Hepatocyte (in vitro differentiated cells): ENCODE measurements around the gene COL24A1. TPM values are rescaled to one million over a fixed set of nuclear protein-coding genes. Genes with fewer than 3 reads are reported as not detected.

Experiments
- DNase-seq: peaks from one replicate; pipeline ENCODE4 v3.0.0-alpha.2; 2016; ENCODE audit warnings: low spot score
- H2AFZ ChIP-seq: fragments of 200-600 bp; sonication (generic); 2 replicates; pipeline ENCODE4 v1.6.0; 2016; ENCODE audit warnings: antibody characterized with exemption, mild to moderate bottlenecking
- H3K27ac ChIP-seq: fragments of 200-600 bp; sonication (generic); 2 replicates; pipeline ENCODE4 v1.5.1; 2016; ENCODE audit warnings: mild to moderate bottlenecking
- H3K27me3 ChIP-seq: fragments of 200-600 bp; sonication (generic); 2 replicates; pipeline ENCODE4 v1.6.1; 2016
- H3K36me3 ChIP-seq: fragments of 200-600 bp; sonication (generic); replicated peaks from 2 replicates; pipeline ENCODE4 v1.5.1; 2016; ENCODE audit warnings: low read depth; ENCODE audit not compliant: insufficient read depth
- H3K4me1 ChIP-seq: fragments of 200-600 bp; sonication (generic); 2 replicates; pipeline ENCODE4 v1.5.1; 2016; ENCODE audit warnings: mild to moderate bottlenecking, moderate library complexity; ENCODE audit not compliant: insufficient read depth
- H3K4me2 ChIP-seq: fragments of 200-600 bp; sonication (generic); 2 replicates; pipeline ENCODE4 v1.6.0; 2016
- H3K4me3 ChIP-seq: fragments of 200-600 bp; sonication (generic); 2 replicates; pipeline ENCODE4 v1.5.1; 2016; ENCODE audit warnings: mild to moderate bottlenecking
- H3K79me2 ChIP-seq: fragments of 200-600 bp; sonication (generic); 2 replicates; pipeline ENCODE4 v1.6.0; 2017; ENCODE audit warnings: mild to moderate bottlenecking
- H3K9me2 ChIP-seq: fragments of 200-600 bp; sonication (generic); replicated peaks from 2 replicates; pipeline ENCODE4 v1.6.0; 2017; ENCODE audit warnings: mild to moderate bottlenecking; ENCODE audit not compliant: insufficient read depth
- H3K9me3 ChIP-seq: fragments of 200-600 bp; sonication (generic); 2 replicates; pipeline ENCODE4 v1.5.1; 2016; ENCODE audit warnings: low read depth, mild to moderate bottlenecking
- H4K20me1 ChIP-seq: fragments of 200-600 bp; sonication (generic); 2 replicates; pipeline ENCODE4 v1.6.0; 2016; ENCODE audit warnings: mild to moderate bottlenecking; ENCODE audit not compliant: insufficient read depth, poor library complexity, severe bottlenecking
- EZH2 ChIP-seq: fragments of 200-600 bp; sonication (generic); IDR thresholded peaks from 2 replicates; pipeline ENCODE4 v1.6.1; 2016; ENCODE audit warnings: antibody characterized with exemption, mild to moderate bottlenecking, borderline replicate concordance
- EZH2phosphoT487 ChIP-seq: fragments of 200-600 bp; sonication (generic); IDR thresholded peaks from one replicate; pipeline ENCODE4 v1.6.1; 2018; ENCODE audit warnings: antibody characterized with exemption, mild to moderate bottlenecking, low read depth, moderate library complexity; ENCODE audit not compliant: unreplicated experiment, severe bottlenecking
- WGBS: methylation state at CpG from one replicate; pipeline ENCODE4 v1.1.6; 2016; ENCODE audit warnings: low lambda C conversion rate; ENCODE audit errors: missing lambda C conversion rate; 5-methylcytosine and 5-hydroxymethylcytosine counted together
- polyA plus RNA-seq: library from polyadenylated mRNA; unstranded; fragments of >200 nt; fragmentation: Nextera tagmentation; extraction: Ambion mirVana; gene quantifications from 2 replicates; pipeline ENCODE4 v1.2.1, GENCODE V29; 2016
- total RNA-seq: library from RNA; depleted of rRNA; stranded (reverse); fragments of >200 nt; gene quantifications from 2 replicates; pipeline ENCODE4 v1.2.3, GENCODE V29; 2014
- TF ChIP-seq, protein P1 (sequence below): fragments of 200-600 bp; sonication (generic); IDR thresholded peaks from 2 replicates; pipeline ENCODE4 v1.5.1; 2016; ENCODE audit warnings: antibody characterized with exemption, mild to moderate bottlenecking; ENCODE audit not compliant: poor library complexity

Gene COL24A1
- total and polyA plus RNA-seq, 2 experiments from 2014 or later = 2.4 to 2.7 TPM

- no peak overlapping the region for H2AFZ ChIP-seq
- no peaks in the 10 kb centered on the region for H3K9me3 ChIP-seq
- no peaks in the 10 kb centered on the region for H3K4me1 ChIP-seq
- H3K9me2 ChIP-seq = no peaks in the 10 kb centered on the region
- no peak overlapping the region for H3K27ac ChIP-seq
- no peak for TF ChIP-seq EZH2
- TF ChIP-seq, protein P1, sequence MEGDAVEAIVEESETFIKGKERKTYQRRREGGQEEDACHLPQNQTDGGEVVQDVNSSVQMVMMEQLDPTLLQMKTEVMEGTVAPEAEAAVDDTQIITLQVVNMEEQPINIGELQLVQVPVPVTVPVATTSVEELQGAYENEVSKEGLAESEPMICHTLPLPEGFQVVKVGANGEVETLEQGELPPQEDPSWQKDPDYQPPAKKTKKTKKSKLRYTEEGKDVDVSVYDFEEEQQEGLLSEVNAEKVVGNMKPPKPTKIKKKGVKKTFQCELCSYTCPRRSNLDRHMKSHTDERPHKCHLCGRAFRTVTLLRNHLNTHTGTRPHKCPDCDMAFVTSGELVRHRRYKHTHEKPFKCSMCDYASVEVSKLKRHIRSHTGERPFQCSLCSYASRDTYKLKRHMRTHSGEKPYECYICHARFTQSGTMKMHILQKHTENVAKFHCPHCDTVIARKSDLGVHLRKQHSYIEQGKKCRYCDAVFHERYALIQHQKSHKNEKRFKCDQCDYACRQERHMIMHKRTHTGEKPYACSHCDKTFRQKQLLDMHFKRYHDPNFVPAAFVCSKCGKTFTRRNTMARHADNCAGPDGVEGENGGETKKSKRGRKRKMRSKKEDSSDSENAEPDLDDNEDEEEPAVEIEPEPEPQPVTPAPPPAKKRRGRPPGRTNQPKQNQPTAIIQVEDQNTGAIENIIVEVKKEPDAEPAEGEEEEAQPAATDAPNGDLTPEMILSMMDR = no peak
- TF ChIP-seq EZH2phosphoT487 = no peak
- H3K36me3 ChIP-seq = no peaks in the 10 kb centered on the region
- no peak for DNase-seq
- H3K4me2 ChIP-seq = no peak overlapping the region
- H3K4me3 ChIP-seq = no peak overlapping the region
- no peaks in the 10 kb centered on the region for H3K27me3 ChIP-seq
- 68% methylated on average over 2 of the region's 2 CpGs for WGBS
- H3K79me2 ChIP-seq = no peaks in the 10 kb centered on the region
- no peaks in the 10 kb centered on the region for H4K20me1 ChIP-seq
Measured at GRCh38 chr1:86101616-86102015, 55.0 kb downstream of the COL24A1 start.

DNA sequence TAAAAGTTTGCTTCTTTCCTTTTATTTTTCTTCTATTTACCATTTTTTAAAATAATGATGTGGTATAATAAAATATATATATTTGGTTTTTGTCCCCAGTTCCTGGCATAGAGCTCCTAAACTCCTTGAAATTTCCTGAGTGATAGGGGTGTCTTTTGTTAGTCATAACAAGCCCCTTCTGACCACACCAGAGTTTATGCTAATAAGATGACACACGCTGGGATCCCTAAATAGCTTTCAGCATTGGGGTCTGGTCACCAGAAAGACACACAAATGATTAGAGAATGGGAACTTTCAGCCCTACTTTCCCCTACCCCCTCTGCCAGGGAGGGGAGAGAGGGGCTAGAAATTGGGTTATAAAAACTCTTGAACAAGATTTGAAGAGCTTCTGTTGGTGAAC, 56.2 kb downstream of the COL24A1 start:
- no peak overlapping the region for H3K27ac ChIP-seq
- H4K20me1 ChIP-seq = no peaks in the 10 kb centered on the region
- no peak overlapping the region for H3K4me3 ChIP-seq
- no peaks in the 10 kb centered on the region for H3K27me3 ChIP-seq
- no peak for TF ChIP-seq EZH2
- no peak for TF ChIP-seq EZH2phosphoT487
- no peak for DNase-seq
- H3K4me2 ChIP-seq = no peak overlapping the region
- 37% methylated on average over 1 of the region's 1 CpG for WGBS
- H3K9me3 ChIP-seq = no peaks in the 10 kb centered on the region
- H2AFZ ChIP-seq = no peak overlapping the region
- no peaks in the 10 kb centered on the region for H3K9me2 ChIP-seq
- H3K36me3 ChIP-seq = no peaks in the 10 kb centered on the region
- H3K4me1 ChIP-seq = no peaks in the 10 kb centered on the region
- H3K79me2 ChIP-seq = no peaks in the 10 kb centered on the region

DNA sequence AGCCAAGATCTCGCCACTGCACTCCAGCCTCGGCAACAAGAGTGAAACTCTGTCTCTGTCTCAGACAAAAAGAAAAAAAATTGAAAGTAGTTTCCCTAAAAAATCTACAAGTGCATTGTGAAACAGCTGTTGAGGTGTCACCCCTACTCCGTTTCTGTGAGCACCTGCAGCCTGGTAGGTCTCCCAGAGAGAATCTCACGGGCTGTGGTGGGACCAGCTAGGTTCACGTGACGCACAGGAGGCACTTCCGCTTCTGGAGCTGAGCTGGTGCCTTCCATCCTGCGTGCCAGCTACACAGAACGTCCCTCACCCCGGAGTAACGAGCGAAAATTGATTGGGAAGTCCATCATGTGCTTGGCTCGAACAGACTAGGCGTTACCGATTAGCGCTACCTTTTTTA, 66.8 kb downstream of the COL24A1 start:
- H3K4me1 ChIP-seq = no peaks in the 10 kb centered on the region
- no peaks in the 10 kb centered on the region for H3K9me2 ChIP-seq
- DNase-seq = no peak
- H3K27ac ChIP-seq = no peak overlapping the region
- H3K79me2 ChIP-seq = no peaks in the 10 kb centered on the region
- no peak overlapping the region for H2AFZ ChIP-seq
- no peaks in the 10 kb centered on the region for H4K20me1 ChIP-seq
- 95% methylated on average over 16 of the region's 16 CpGs for WGBS
- H3K4me2 ChIP-seq = no peak overlapping the region
- no peaks in the 10 kb centered on the region for H3K27me3 ChIP-seq
- H3K9me3 ChIP-seq = no peaks in the 10 kb centered on the region
- no peak overlapping the region for H3K4me3 ChIP-seq
- TF ChIP-seq EZH2phosphoT487 = no peak
- no peak for TF ChIP-seq EZH2
- TF ChIP-seq, protein P1 = no peak
- no peaks in the 10 kb centered on the region for H3K36me3 ChIP-seq

DNA sequence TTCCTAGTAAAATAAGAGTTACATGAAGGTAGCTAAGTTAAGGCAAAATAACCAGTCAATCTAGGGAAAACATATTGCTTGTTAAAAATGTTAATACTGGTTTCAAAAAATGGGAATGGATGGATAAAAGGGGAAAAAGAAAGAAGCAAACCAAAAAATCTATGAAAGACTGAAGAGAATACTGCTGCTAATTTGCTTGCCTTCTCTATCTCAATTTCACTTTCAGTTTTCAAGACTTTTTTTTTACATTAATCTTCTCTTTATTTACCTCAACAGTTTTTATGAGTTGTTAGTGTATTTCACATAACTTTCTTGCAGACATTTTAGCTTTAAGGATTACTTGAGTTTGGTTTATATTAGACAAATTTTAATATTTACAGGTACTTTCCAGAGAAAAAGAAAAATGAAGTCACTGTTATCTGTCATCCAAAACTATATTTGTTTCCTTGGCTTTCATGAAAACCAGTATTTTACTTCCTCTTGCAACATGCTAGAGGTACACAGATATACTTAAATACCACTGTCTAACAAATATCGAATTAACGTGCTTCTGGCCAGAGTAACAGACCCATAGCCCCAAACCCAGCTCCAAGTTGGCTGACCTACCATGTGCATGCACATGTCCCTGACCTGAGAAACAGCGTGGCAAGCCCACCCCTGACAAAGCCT, 70.7 kb downstream of the COL24A1 start:
- H3K4me3 ChIP-seq = no peak overlapping the region
- H3K9me2 ChIP-seq = no peaks in the 10 kb centered on the region
- H3K9me3 ChIP-seq = no peaks in the 10 kb centered on the region
- TF ChIP-seq EZH2phosphoT487 = no peak
- H3K4me1 ChIP-seq = no peaks in the 10 kb centered on the region
- no peak for DNase-seq
- H3K79me2 ChIP-seq = no peaks in the 10 kb centered on the region
- no peak overlapping the region for H2AFZ ChIP-seq
- WGBS = 88% methylated on average over 3 of the region's 3 CpGs
- H3K36me3 ChIP-seq = no peaks in the 10 kb centered on the region
- H4K20me1 ChIP-seq = no peaks in the 10 kb centered on the region
- H3K4me2 ChIP-seq = no peak overlapping the region
- H3K27ac ChIP-seq = no peak overlapping the region
- H3K27me3 ChIP-seq = no peaks in the 10 kb centered on the region
